C1 segment of cervical spinal cord (tissue), 14 donors: Measurements from ENCODE around the gene COPS9.

Source experiments
- DNase-seq, 14 donors: peaks; one replicate each; lab custom pipeline; 2025; lab: John Stamatoyannopoulos, UW

Gene COPS9

DNA sequence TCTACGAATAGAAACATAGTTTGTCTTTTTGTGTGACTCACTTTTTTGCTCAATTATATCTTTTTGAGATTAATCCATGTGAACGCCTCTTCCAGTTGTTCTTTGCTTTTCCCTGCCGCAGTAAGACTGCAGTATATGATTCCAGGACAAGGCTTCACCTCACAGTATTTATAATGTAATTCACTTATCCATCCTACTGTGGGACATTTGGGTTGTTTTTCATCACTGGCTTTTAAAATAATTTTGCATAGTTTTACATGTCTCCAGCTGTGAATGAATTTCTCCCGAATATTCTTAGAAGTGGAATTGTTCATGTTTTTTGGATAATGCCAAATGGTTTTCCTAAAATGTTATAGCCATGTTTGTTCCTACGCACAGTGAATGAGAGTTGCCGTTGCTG is 21.9 kb downstream of the COPS9 start:
- DNase-seq: no peak

DNA sequence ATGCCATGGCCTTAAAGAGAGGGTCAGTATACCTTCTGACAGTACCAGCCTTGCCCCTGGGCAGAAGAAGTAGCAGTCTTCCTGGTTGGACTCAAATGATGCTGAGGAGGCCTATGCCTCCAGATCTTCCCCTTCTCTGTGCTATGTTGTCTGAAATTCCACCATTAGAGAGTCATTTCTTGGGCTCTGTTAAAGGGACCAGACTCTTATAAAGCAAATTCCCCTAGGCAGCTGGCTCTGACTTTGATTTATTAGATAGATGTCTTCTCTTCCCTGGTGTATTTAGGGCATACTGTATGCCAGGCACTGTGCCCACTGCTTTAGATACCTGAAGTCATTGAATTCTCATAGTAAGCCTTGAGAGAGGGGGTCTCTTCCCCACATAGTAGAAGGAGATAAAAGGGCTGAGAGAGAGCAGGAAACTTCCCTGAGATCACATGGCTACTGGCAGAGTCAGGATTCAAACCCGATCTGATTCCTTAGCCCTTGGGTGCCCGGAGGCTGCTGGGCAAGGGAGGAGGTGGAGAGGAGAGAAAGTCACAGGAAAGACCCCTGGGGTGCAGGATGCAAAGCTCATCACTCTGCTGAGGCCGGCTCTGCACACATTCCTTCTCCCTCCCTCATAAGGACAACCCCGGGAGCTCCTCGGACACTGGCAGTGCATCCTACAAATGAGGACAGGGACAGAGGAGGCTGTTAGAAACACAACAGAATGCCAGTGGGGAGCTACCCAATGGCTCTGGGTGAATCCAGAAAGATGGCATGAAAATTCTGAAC is 23.0 kb downstream of the COPS9 start:
- DNase-seq: no peak

DNA sequence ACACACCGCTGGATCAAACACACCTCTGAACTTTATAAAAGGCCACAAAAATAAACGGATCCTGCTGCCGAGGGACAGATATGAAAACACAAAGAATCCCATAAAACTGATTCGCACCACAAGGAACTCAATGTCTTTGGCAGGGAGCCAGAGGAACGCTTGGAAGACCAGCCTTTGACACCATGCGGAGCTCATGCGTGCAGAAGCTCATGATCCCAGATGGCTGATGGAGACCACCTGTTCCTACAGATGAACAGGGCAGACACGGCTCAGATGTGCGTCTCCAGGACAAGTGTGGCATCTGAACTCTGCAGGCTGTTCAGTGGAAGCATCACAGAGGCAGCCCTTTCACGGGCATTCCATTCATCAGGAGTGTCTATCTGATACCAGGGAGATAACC is 24.9 kb downstream of the COPS9 start:
- no peak for DNase-seq

DNA sequence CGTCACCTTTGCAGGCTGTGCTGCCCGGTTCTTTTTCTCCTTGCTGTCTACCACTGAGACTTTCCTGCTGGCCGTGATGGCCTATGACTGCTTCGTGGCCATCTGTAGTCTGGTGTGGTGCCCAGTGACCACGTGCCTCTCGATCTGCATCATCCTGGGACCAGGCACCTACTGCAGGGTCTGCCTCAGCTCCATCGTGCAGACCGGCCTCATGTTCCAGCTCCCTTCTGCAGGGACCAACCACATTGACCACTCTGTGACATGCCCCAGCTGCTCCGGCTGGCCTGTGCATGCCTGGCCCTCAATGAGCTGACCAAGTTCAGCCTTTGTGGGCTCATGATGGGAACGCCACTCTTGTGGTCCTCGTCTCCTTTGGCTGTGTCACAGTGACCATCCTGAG is 26.7 kb downstream of the COPS9 start:
- no peak for DNase-seq

DNA sequence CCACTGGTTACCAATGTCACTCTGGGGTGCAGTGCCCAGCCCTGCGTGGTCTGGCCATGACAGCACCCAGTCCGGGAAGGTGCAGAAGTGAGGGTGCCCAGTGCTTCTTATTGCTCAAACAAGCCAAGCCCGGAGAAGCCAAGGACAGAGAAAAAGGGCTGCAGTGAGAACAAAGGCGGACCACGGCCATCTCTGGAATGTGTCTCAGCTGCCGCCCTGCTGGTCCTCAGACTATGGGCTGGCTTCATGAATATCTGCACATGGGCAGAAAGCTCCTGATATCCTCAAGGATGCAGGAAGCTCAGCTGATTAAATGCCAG is 28.7 kb downstream of the COPS9 start:
- no peak for DNase-seq

DNA sequence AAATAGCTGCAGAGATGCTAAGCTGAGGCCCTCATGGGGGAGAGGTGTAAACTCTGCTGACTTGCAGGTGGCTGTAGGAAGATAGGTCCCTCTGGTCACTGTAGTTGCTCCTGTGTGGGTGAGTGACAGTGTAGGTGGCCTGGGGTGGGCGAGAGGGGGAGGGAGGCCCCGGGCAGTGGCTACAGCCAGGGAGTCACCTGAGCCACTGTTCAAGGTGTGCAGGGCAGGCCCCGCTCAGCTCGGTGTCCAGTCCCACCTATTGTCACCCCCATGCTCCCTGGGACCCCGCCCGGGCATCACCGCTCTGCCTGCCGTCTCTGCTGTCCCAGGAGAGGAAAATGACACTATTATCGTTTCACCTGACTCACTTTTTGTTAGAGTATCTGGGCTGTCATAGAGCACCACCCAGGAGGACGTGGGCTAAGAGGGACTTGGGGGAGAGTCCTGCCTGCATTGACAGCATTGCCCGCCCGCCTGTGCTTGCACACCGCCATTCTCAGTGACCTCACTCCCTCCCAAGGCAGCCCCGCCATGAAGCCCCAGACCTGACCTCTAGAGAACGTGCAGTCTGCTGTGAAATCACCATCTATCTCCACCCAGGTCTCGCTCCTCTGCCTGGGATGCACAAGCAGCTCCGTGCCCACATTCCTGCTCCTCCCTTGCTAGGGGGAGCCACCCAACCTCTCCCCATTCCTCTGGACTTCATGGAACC is 29.2 kb downstream of the COPS9 start:
- no peak for DNase-seq

DNA sequence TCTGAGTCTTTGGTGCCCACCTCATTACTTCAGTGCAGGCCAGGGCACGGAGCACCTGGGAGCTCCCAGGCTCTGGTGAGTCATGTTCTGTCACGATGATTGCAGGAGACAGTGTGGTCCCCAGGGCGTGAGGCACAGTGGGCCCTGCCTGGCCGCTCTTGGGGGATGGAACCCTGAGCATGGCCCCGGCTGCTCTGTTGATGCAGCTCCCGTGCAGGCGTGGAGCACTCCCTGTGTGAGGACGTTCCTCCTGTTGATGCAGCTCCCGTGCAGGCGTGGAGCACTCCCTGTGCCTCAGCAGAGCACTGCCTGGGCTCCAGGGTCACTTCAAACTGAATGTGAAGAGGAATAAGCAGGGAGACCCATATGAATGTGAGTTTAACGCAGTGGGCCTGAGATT is 30.1 kb downstream of the COPS9 start:
- no peak for DNase-seq

DNA sequence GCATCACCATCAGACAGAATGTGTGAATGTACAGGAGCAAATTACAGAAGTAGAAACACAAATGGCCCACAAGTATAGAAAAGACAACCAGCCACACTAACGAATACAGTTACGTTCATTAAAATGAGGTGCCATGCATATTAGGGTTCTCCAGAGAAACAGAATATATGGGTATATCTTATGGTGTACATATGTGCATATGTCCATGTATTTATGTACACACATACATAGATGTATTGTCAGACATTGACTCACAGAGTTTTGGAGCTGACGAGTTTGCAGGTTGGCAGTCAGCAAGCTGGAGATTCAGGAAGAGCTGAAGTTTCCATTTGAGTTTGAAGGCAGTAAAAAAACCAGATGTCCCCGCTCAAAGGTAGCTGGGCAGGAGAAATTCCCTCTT is 33.0 kb downstream of the COPS9 start:
- DNase-seq: no peak

DNA sequence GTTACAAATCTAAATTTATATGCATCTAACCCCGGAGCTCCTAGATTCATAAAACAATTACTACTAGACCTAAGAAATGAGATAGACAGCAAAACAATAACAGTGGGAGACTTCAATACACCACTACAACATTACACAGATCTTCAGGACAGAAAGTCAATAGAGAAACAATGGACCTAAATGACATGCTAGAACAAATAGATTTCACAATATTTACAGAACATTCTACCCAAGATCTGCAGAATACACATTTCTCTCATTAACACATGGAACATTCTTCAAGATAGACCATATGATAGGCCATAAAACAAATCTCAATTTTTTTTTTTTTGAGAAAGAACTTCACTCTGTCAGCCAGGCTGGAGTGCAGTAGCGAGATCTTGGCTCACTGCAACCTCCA is 37.8 kb downstream of the COPS9 start:
- DNase-seq: no peak

DNA sequence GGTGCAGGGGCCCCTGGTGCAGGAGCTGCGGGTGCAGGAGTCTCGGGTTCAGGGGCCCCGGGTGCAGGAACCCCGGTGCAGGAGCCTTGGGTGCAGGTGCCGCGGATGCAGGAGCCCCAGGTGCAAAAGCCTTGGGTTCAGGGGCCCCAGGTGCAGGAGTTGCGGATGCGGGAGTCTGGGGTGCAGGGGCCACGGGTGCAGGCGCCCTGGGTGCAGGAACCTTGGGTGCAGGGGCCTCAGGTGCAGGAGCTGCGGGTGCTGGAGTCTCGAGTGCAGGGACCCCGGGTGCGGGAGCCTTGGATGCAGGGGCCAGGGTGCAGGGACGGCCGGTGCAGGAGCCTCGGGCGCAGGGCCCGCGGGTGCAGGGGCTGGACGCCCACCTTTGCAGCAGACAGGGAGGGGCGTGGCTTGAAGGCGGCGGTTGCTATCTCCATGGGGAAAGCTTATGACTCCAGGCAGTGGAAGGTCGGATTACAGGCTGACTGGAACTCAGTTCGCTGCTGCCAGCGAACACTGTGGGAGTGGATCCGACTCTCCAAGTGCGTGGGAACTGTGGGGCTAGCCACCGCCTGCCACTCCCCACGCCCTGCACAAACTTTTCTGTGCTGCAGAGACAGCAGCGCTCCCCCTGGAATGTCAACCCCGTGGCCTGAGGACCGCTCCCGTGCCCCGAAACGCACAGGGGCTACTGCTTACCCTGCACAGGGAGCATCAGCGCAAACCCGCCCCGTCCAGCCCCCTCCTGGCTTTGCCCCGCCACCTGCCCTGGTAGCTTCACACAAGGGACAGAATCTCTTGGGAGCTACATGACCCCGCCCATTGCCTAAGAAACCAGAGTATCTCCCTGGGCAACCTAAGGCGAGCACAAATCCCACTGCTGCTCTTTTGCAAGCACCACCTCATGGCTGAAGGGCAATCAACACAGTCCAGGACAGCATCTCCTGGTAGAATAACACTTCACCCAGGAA is 40.3 kb downstream of the COPS9 start:
- DNase-seq: no peak

DNA sequence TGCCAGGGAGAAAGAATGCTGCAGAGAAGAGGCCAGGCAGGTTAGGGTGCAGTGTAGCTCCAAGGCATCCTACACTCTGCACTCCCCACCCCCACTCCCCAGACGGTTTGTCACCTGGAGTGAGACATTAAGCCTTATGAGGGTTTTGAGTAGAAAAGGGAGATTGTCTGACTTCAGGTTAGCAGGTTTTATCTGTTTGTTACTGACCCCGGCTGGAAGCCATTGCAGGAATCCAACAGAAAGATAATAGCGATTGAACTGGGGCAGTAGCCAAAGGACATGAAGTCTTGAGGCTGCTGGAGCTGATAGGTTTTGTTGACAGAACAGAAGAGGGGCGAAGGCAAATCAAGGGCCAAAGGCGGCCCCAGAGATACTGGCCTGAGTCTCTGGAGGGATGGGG is 46.8 kb downstream of the COPS9 start:
- no peak for DNase-seq

DNA sequence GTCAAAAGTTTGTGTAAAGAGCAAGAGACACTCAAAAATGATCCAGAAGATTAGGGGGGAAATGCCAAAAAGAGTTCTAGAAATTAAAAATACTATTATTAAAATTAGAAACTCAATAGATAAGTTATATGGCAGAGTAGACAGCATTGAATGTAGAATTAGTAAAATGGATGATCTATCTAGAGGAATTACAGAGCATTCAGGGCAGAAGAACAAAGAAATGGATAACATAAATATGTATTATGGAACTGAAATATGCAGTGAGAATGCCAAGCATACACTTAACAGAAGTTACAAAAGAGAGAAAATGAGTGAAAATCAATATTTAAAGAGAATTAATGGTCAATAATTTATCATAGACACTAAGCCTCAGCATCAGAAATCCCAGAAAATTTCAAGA is 49.5 kb downstream of the COPS9 start:
- no peak for DNase-seq
